Calu3 (cell line): Measurements from ENCODE around the gene EPS8L2. TPM values are rescaled to one million over a fixed set of nuclear protein-coding genes. Genes with fewer than 3 reads are reported as not detected.

ENCODE experiments used
- BruUV-seq: library from RNA; stranded (reverse); fragments of 400-500 nt; replicated peaks from 2 replicates; lab custom pipeline; 2021; lab: Mats Ljungman, UMichigan
- CTCF ChIA-PET: fragments of 300-600 bp; sonication (Branson Sonifier 250); formaldehyde crosslinking; loops from one replicate; lab custom pipeline; 2022; ENCODE audit warnings: antibody characterized with exemption; lab: Charles Lee
- DNase-seq: peaks from one replicate; pipeline ENCODE4 v3.0.0; 2022
- H3K27ac Mint-ChIP-seq: one replicate; pipeline ENCODE4 v1.8.0; 2022; ENCODE audit warnings: mixed read lengths; ENCODE audit not compliant: unreplicated experiment
- H3K27me3 Mint-ChIP-seq: one replicate; pipeline ENCODE4 v1.8.0; 2022; ENCODE audit warnings: mixed read lengths; ENCODE audit not compliant: unreplicated experiment
- H3K36me3 Mint-ChIP-seq: one replicate; pipeline ENCODE4 v1.8.0; 2022; ENCODE audit warnings: mild to moderate bottlenecking, moderate library complexity, mixed read lengths; ENCODE audit not compliant: insufficient read depth, unreplicated experiment
- H3K4me1 Mint-ChIP-seq: one replicate; pipeline ENCODE4 v1.8.0; 2022; ENCODE audit warnings: mild to moderate bottlenecking, low read depth, mixed read lengths; ENCODE audit not compliant: unreplicated experiment
- H3K4me3 Mint-ChIP-seq: one replicate; pipeline ENCODE4 v1.8.0; 2022; ENCODE audit warnings: mild to moderate bottlenecking, low read depth, moderate library complexity, mixed read lengths; ENCODE audit not compliant: unreplicated experiment
- H3K9me3 Mint-ChIP-seq: one replicate; pipeline ENCODE4 v1.8.0; 2022; ENCODE audit warnings: low read depth, mixed read lengths; ENCODE audit not compliant: unreplicated experiment
- CTCF ChIP-seq: fragments of 200-600 bp; IDR thresholded peaks from one replicate; pipeline ENCODE4 v1.8.0; 2022; ENCODE audit warnings: antibody characterized with exemption; ENCODE audit not compliant: unreplicated experiment
- intact Hi-C: fragments of 100-400 bp; cut with micrococcal nuclease; formaldehyde crosslinking; loops from one replicate; pipeline ENCODE4 v1.10.0; 2022; ENCODE audit not compliant: unreplicated experiment
- total RNA-seq: library from RNA; stranded (reverse); gene quantifications from 2 replicates; pipeline ENCODE4 v1.2.3, GENCODE V29; 2022

Gene EPS8L2
- total RNA-seq, 1 experiment from 2014 or later, result 212 TPM

GRCh38 chr11:761526-762108, 55.6 kb downstream of the EPS8L2 start:
- intact Hi-C loops, result no loop called here
- TF ChIP-seq CTCF, result no peak
- Mint-ChIP-seq H3K27ac (no peak overlapping the region), H3K36me3 (peaks cover 98% of the 10 kb centered on the region), H3K27me3 (no peaks in the 10 kb centered on the region), H3K4me1 (peaks cover 22% of the 10 kb centered on the region), H3K9me3 (no peaks in the 10 kb centered on the region), H3K4me3 (no peak overlapping the region)
- no TSS peak for BruUV-seq
- CTCF ChIA-PET, result no interaction called here
- no peak for DNase-seq

- DNase-seq, result peak; percentile 77
- Mint-ChIP-seq H3K4me1 (peaks cover 22% of the 10 kb centered on the region), H3K9me3 (no peaks in the 10 kb centered on the region), H3K27ac (peak overlapping the region; percentile 80), H3K36me3 (peaks cover 98% of the 10 kb centered on the region), H3K27me3 (no peaks in the 10 kb centered on the region), H3K4me3 (peak overlapping the region; percentile 52)
- CTCF ChIA-PET, result interaction anchor here (0.7 to 1.9 kb wide), 3 partner anchors 9 to 67 kb away, joined by 3 to 14 read pairs (median 3); partner anchors contain the start of genes DEAF1 and TMEM80
- peak; percentile 57 for TF ChIP-seq CTCF
- intact Hi-C loops, result no loop called here
- BruUV-seq, result no TSS peak
These were observed 56.5 kb downstream of the EPS8L2 start for GRCh38 chr11:762421-763072.

- peak overlapping the region; percentile 80 for H3K27ac Mint-ChIP-seq
- H3K4me3 Mint-ChIP-seq, result peak overlapping the region; percentile 52
- H3K27me3 Mint-ChIP-seq, result no peaks in the 10 kb centered on the region
- no TSS peak for BruUV-seq
- intact Hi-C loops, result no loop called here
- DNase-seq, result peak; percentile 57
- H3K36me3 Mint-ChIP-seq, result peaks cover 98% of the 10 kb centered on the region
- H3K4me1 Mint-ChIP-seq, result peaks cover 22% of the 10 kb centered on the region
- no peaks in the 10 kb centered on the region for H3K9me3 Mint-ChIP-seq
- CTCF ChIA-PET, result interaction anchor here (0.5 to 1.9 kb wide), 7 partner anchors 9 to 218 kb away, joined by 3 to 14 read pairs (median 3); partner anchors contain the start of genes DEAF1, TALDO1 and TMEM80
- TF ChIP-seq CTCF, result no peak
These were observed 57.0 kb downstream of the EPS8L2 start for GRCh38 chr11:763073-763463.

DNA sequence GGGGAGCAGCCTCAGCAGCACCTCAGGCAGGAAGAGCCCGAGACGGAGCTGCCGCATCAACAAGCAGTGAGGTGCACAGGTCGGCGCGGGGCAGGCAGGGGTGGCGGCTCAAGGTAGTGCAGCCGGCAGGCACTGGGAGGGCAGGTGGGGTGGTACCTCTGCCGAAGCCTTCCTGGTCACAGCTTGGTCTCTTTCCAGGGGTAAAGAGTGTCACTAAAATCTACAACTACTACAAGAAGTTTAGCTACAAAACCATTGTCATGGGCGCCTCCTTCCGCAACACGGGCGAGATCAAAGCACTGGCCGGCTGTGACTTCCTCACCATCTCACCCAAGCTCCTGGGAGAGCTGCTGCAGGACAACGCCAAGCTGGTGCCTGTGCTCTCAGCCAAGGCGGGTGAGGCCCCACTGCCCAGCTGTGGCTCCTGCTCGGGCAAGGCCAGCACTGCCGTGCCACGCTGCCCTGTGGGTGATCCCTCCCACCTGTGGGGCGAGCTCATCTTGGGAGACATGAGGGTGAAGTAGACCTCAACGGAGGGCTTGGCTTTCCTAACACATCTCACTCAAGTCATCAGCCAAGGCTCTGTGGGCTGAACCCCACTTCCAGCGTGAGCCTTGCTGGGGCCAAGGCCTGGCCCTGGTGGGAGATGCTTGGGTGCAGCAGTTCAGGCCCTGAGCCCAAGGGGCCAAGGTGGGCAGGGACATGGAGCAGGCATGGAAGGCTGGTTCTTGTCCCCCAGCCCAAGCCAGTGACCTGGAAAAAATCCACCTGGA, 57.7 kb downstream of the EPS8L2 start:
- Mint-ChIP-seq H3K27ac (peak overlapping the region; percentile 80), H3K4me3 (peak overlapping the region; percentile 52), H3K27me3 (no peaks in the 10 kb centered on the region), H3K4me1 (peaks cover 22% of the 10 kb centered on the region), H3K9me3 (no peaks in the 10 kb centered on the region), H3K36me3 (peaks cover 96% of the 10 kb centered on the region)
- TSS peak; percentile 27 for BruUV-seq
- intact Hi-C loops, result no loop called here
- CTCF ChIA-PET, result interaction anchor here (0.5 to 1.9 kb wide), 5 partner anchors 10 to 219 kb away, joined by 3 to 14 read pairs (median 3); partner anchors contain the start of gene TALDO1
- no peak for DNase-seq
- TF ChIP-seq CTCF, result no peak
